SK-N-SH (cell line): ENCODE measurements around the gene RIC3. TPM values are rescaled to one million over a fixed set of nuclear protein-coding genes. Genes with fewer than 3 reads are reported as not detected.

Experiments used
- CTCF ChIA-PET: fragments of 300-600, 350-600 bp; formaldehyde crosslinking; extraction: SDS; loops from one replicate; lab custom pipeline; 2021; lab: Yijun Ruan, JAX
- POLR2A ChIA-PET: fragments of 350-600 bp; sonication (Branson Sonifier 250); formaldehyde crosslinking; extraction: SDS; loops from one replicate; lab custom pipeline; 2020; ENCODE audit warnings: antibody characterized with exemption, inconsistent platforms; lab: Yijun Ruan, JAX
- DNase-seq: peaks from one replicate; pipeline ENCODE4 v3.0.0; 2012
- H2AFZ ChIP-seq: fragments of 200-600 bp; sonication (generic); 2 replicates; pipeline ENCODE4 v1.8.1; 2016; ENCODE audit warnings: antibody characterized with exemption, mild to moderate bottlenecking, low read depth
- H3F3A ChIP-seq: fragments of 200-600 bp; sonication (generic); replicated peaks from 2 replicates; pipeline ENCODE3; 2016; ENCODE audit warnings: antibody characterized with exemption, mild to moderate bottlenecking; ENCODE audit not compliant: insufficient read depth
- H3K27ac ChIP-seq, 2 experiments: fragments of 200-500 bp in 1 of 2; fragments of 200-600 bp in 1 of 2; sonication (Bioruptor generic) in 1 of 2; sonication (generic), shearing (Covaris generic) in 1 of 2; 2 replicates each; pipeline versions ENCODE4 v1.5.1 to v1.6.1; 2014 to 2016; ENCODE audit warnings: low read depth in 2 of 2, inconsistent platforms in 1 of 2, low read length in 1 of 2, mild to moderate bottlenecking in 1 of 2, mixed read lengths in 1 of 2
- H3K27me3 ChIP-seq: fragments of 200-600 bp; sonication (generic), shearing (Covaris generic); 2 replicates; pipeline ENCODE4 v1.6.1; 2016; ENCODE audit warnings: mixed run types; ENCODE audit not compliant: insufficient read depth
- H3K36me3 ChIP-seq, 2 experiments: fragments of 200-500 bp in 1 of 2; fragments of 200-600 bp in 1 of 2; sonication (Bioruptor generic) in 1 of 2; sonication (generic) in 1 of 2; replicated peaks in 1 of 2; 2 replicates each; pipeline versions ENCODE3 to v1.5.1; 2014 to 2016; ENCODE audit warnings: low read length in 1 of 2, mild to moderate bottlenecking in 1 of 2; ENCODE audit not compliant: insufficient read depth in 2 of 2, control insufficient read depth in 1 of 2
- H3K4me1 ChIP-seq, 2 experiments: fragments of 200-500 bp in 1 of 2; fragments of 200-600 bp in 1 of 2; sonication (Bioruptor generic) in 1 of 2; sonication (generic), shearing (Covaris generic) in 1 of 2; 2 replicates each; pipeline versions ENCODE4 v1.5.1 to v1.6.1; 2014 to 2016; ENCODE audit warnings: low read depth in 1 of 2, low read length in 1 of 2, mixed run types in 1 of 2; ENCODE audit not compliant: insufficient read depth in 2 of 2, control insufficient read depth in 1 of 2
- H3K4me2 ChIP-seq: fragments of 200-600 bp; sonication (generic), shearing (Covaris generic); 2 replicates; pipeline ENCODE4 v1.6.1; 2017; ENCODE audit warnings: mixed run types
- H3K4me3 ChIP-seq, 2 experiments: fragments of 200-500 bp in 1 of 2; fragments of 200-600 bp in 1 of 2; sonication (Bioruptor generic) in 1 of 2; sonication (generic), shearing (Covaris generic) in 1 of 2; 2 replicates each; pipeline versions ENCODE4 v1.5.1 to v1.8.1; 2014 to 2016; ENCODE audit warnings: low read depth in 2 of 2, inconsistent platforms in 1 of 2, low read length in 1 of 2, mild to moderate bottlenecking in 1 of 2, mixed read lengths in 1 of 2, moderate library complexity in 1 of 2
- H3K79me2 ChIP-seq: fragments of 200-600 bp; sonication (generic); 2 replicates; pipeline ENCODE4 v1.8.1; 2017; ENCODE audit warnings: mild to moderate bottlenecking; ENCODE audit not compliant: insufficient read depth
- H3K9ac ChIP-seq: fragments of 200-600 bp; sonication (generic); 2 replicates; pipeline ENCODE4 v1.6.1; 2017; ENCODE audit warnings: mixed run types
- H3K9me2 ChIP-seq: fragments of 200-600 bp; sonication (generic); 2 replicates; pipeline ENCODE4 v1.6.1; 2017; ENCODE audit warnings: mixed run types
- H3K9me3 ChIP-seq: fragments of 200-600 bp; sonication (generic); 2 replicates; pipeline ENCODE4 v1.6.1; 2017; ENCODE audit warnings: mixed run types, mild to moderate bottlenecking, moderate library complexity
- H4K20me1 ChIP-seq: fragments of 200-600 bp; sonication (generic); 2 replicates; pipeline ENCODE4 v1.6.1; 2017; ENCODE audit warnings: mild to moderate bottlenecking, mixed run types; ENCODE audit not compliant: insufficient read depth
- ELF1 ChIP-seq: IDR thresholded peaks from 2 replicates; pipeline ENCODE4 v1.4.0; 2012
- EP300 ChIP-seq, 2 experiments: IDR thresholded peaks; 2 replicates each; pipeline versions ENCODE4 v1.4.0 to v1.6.1; 2012; ENCODE audit warnings: borderline replicate concordance in 1 of 2, low read depth in 1 of 2, low read length in 1 of 2
- EZH2phosphoT487 ChIP-seq: fragments of 200-600 bp; sonication (generic); IDR thresholded peaks from 2 replicates; pipeline ENCODE4 v1.6.1; 2017; ENCODE audit warnings: low read depth, mixed run types, mild to moderate bottlenecking, antibody characterized with exemption, moderate library complexity, borderline replicate concordance
- GATA2 ChIP-seq: sonication (generic); formaldehyde crosslinking; IDR thresholded peaks from 2 replicates; pipeline ENCODE4 v1.5.0; 2020; ENCODE audit warnings: mild to moderate bottlenecking, missing genetic modification reagents
- MEF2A ChIP-seq: IDR thresholded peaks from 2 replicates; pipeline ENCODE4 v1.4.0; 2012; ENCODE audit warnings: low read depth, borderline replicate concordance
- MXI1 ChIP-seq: IDR thresholded peaks from 2 replicates; pipeline ENCODE4 v1.6.1; 2012; ENCODE audit warnings: mild to moderate bottlenecking, low read depth, low read length, improper control_type of control experiment
- RAD21 ChIP-seq: IDR thresholded peaks from 2 replicates; pipeline ENCODE4 v1.6.1; 2012; ENCODE audit warnings: mild to moderate bottlenecking, low read length
- SMC3 ChIP-seq: IDR thresholded peaks from 2 replicates; pipeline ENCODE4 v1.6.1; 2012; ENCODE audit warnings: low read depth, low read length, improper control_type of control experiment
- TCF12 ChIP-seq: IDR thresholded peaks from 2 replicates; pipeline ENCODE4 v1.4.0; 2012
- WGBS: methylation state at CpG from one replicate; pipeline ENCODE4 v1.1.6; 2017; ENCODE audit warnings: low lambda C conversion rate; 5-methylcytosine and 5-hydroxymethylcytosine counted together
- polyA plus RNA-seq, 3 experiments: library from polyadenylated mRNA; depleted of rRNA; stranded (reverse); fragments of >200 nt; gene quantifications; 2 replicates each; pipeline ENCODE4 v1.2.3, GENCODE V29; 2012
- TF ChIP-seq, protein P1 (sequence below): fragments of 150-350 bp; IDR thresholded peaks from 2 replicates; pipeline ENCODE4 v1.6.1; 2017; ENCODE audit warnings: antibody characterized with exemption, low read length, low read depth, borderline replicate concordance
- TF ChIP-seq, protein P2 (sequence below): IDR thresholded peaks from 2 replicates; pipeline ENCODE4 v1.4.0; 2012; ENCODE audit warnings: low read depth, borderline replicate concordance
- TF ChIP-seq, protein P3 (sequence below): IDR thresholded peaks from 2 replicates; pipeline ENCODE4 v1.4.0; 2012; ENCODE audit warnings: low read depth
- TF ChIP-seq, protein P4 (sequence below): fragments of 200-600 bp; sonication (generic); IDR thresholded peaks from 2 replicates; pipeline ENCODE4 v1.6.1; 2017; ENCODE audit warnings: antibody characterized with exemption, mild to moderate bottlenecking, moderate library complexity

Gene RIC3
- polyA plus RNA-seq, 1 of the 3 experiments (the other 2 are of a cell fraction) = 0.54 TPM

DNA sequence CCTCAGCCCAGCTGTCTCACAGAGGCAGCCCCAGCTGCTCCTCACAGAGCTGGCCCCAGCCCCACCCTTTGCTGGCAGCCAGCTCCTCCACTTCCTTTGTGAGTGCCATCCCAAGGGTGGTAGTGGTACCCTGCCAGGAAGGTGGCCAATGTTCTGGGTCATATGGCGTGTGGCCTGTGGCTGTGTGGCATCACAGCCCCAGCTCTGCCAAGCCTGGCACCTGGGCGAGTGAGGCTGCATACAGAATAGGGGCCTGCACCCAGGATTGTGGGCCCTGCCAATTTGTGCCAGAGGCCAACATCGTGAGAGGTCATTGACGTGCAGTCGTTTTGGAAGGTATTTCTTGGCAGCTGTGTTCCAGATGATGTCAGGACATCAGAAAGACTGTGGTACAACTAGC lies 77.1 kb downstream of the RIC3 start:
- WGBS = 93% methylated on average over 5 of the region's 5 CpGs
- Histone ChIP-seq H3K36me3 (peaks cover 0 to 30% of the 10 kb centered on the region in 2 experiments), H3F3A (no peaks in the 10 kb centered on the region), H3K9me2 (no peaks in the 10 kb centered on the region), H3K27ac (no peak overlapping the region; a peak in 1 of 4 replicates), H3K79me2 (0 out of 2 replicates have a peak, but pooled peaks cover 2% of the 10 kb centered on the region), H3K9ac (no peak overlapping the region), H3K4me1 (peaks cover 0 to 56% of the 10 kb centered on the region in 2 experiments; a peak in 3 of 4 replicates), H3K9me3 (no peaks in the 10 kb centered on the region), H3K4me2 (no peak overlapping the region), H2AFZ (no peak overlapping the region), H4K20me1 (peaks cover 20% of the 10 kb centered on the region), H3K27me3 (no peaks in the 10 kb centered on the region), H3K4me3 (no peak overlapping the region)
- CTCF ChIA-PET = interaction anchor here (0.6 to 26.8 kb wide), 22 partner anchors 9 to 200 kb away, joined by 3 to 620 read pairs (median 14); partner anchors contain the start of genes EIF3F and TUB
- POLR2A ChIA-PET = interaction anchor here (1.3 kb wide), 1 partner anchor 9 kb away, joined by 5 read pairs; no protein-coding TSS in a partner anchor
- DNase-seq = no peak
- TF ChIP-seq, protein P1, sequence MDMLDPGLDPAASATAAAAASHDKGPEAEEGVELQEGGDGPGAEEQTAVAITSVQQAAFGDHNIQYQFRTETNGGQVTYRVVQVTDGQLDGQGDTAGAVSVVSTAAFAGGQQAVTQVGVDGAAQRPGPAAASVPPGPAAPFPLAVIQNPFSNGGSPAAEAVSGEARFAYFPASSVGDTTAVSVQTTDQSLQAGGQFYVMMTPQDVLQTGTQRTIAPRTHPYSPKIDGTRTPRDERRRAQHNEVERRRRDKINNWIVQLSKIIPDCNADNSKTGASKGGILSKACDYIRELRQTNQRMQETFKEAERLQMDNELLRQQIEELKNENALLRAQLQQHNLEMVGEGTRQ = no peak
- TF ChIP-seq ELF1 (no peak), TCF12 (no peak), EP300 (IDR thresholded peaks at IDR 0.05; ENCODE audit: borderline replicate concordance in 1 of 2, low read depth in 1 of 2, low read length in 1 of 2) (no peak), MXI1 (no peak), MEF2A (no peak), EZH2phosphoT487 (no peak), RAD21 (no peak)
- TF ChIP-seq, protein P2, sequence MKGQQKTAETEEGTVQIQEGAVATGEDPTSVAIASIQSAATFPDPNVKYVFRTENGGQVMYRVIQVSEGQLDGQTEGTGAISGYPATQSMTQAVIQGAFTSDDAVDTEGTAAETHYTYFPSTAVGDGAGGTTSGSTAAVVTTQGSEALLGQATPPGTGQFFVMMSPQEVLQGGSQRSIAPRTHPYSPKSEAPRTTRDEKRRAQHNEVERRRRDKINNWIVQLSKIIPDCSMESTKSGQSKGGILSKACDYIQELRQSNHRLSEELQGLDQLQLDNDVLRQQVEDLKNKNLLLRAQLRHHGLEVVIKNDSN = no peak
- TF ChIP-seq, protein P3, sequence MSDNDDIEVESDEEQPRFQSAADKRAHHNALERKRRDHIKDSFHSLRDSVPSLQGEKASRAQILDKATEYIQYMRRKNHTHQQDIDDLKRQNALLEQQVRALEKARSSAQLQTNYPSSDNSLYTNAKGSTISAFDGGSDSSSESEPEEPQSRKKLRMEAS = no peak

DNA sequence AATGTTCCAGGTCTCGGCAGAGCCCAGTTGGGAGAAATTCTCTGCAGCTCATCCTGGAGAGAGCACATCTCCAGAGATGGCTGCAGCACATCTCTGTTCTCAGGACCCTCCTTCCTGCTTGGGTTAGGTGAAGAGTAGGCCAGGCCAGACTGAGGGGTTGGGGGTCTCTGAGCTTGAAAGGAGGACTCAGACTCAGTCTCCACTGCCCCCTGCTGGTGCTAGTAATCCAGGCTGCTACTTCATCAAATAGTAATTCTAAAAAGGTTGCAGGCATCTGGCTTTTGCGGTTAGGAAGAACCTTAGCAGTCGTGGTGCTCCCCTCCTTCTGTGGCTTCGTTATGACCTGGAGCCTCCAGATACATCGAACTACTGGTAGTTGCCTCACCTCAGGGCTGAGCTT lies 78.1 kb downstream of the RIC3 start:
- peaks cover 3 to 66% of the 10 kb centered on the region in 2 experiments; a peak in 3 of 4 replicates for H3K4me1 ChIP-seq
- peaks cover 28% of the 10 kb centered on the region for H4K20me1 ChIP-seq
- no peaks in the 10 kb centered on the region for H3F3A ChIP-seq
- no peak overlapping the region for H3K4me2 ChIP-seq
- no peak overlapping the region; a peak in 1 of 4 replicates for H3K4me3 ChIP-seq
- no peaks in the 10 kb centered on the region for H3K9me3 ChIP-seq
- CTCF ChIA-PET = interaction anchor here (0.6 to 26.8 kb wide), 34 partner anchors 8 to 477 kb away, joined by 3 to 620 read pairs (median 5); partner anchors contain the start of genes EIF3F and TUB
- WGBS = 52% methylated on average over 5 of the region's 5 CpGs
- no peaks in the 10 kb centered on the region for H3K9me2 ChIP-seq
- 0 out of 2 replicates have a peak, but pooled peaks cover 2% of the 10 kb centered on the region for H3K79me2 ChIP-seq
- peak; percentile 79 for DNase-seq
- no peak overlapping the region; a peak in 1 of 4 replicates for H3K27ac ChIP-seq
- H3K9ac ChIP-seq = no peak overlapping the region
- no peaks in the 10 kb centered on the region for H3K27me3 ChIP-seq
- TF ChIP-seq GATA2 (CRISPR knock-in tag) (no peak), EZH2phosphoT487 (no peak), SMC3 (peak; percentile 73), RAD21 (peak; percentile 76)
- TF ChIP-seq, protein P4, sequence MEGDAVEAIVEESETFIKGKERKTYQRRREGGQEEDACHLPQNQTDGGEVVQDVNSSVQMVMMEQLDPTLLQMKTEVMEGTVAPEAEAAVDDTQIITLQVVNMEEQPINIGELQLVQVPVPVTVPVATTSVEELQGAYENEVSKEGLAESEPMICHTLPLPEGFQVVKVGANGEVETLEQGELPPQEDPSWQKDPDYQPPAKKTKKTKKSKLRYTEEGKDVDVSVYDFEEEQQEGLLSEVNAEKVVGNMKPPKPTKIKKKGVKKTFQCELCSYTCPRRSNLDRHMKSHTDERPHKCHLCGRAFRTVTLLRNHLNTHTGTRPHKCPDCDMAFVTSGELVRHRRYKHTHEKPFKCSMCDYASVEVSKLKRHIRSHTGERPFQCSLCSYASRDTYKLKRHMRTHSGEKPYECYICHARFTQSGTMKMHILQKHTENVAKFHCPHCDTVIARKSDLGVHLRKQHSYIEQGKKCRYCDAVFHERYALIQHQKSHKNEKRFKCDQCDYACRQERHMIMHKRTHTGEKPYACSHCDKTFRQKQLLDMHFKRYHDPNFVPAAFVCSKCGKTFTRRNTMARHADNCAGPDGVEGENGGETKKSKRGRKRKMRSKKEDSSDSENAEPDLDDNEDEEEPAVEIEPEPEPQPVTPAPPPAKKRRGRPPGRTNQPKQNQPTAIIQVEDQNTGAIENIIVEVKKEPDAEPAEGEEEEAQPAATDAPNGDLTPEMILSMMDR = peak; percentile 75
- TF ChIP-seq, all 33 proteins: peak for 3
- H2AFZ ChIP-seq = no peak overlapping the region
- POLR2A ChIA-PET = interaction anchor here (0.8 to 1.3 kb wide), 2 partner anchors 8 to 57 kb away, joined by 5 read pairs; no protein-coding TSS in a partner anchor
- H3K36me3 ChIP-seq = peaks cover 0 to 22% of the 10 kb centered on the region in 2 experiments
